GM12878 (cell line): ENCODE results near the gene ELMO2. TPM values are rescaled to one million over a fixed set of nuclear protein-coding genes. Genes with fewer than 3 reads are reported as not detected.

Experiments
- ATAC-seq: fragments of 200-7000 bp; cut with Tn5 transposase; 3 replicates; pipeline ENCODE4 v1.9.1; 2020; ENCODE audit warnings: mild to moderate bottlenecking, moderate library complexity
- BruUV-seq: library from RNA; stranded (reverse); fragments of 400-500 nt; replicated peaks from 2 replicates; lab custom pipeline; 2021; lab: Mats Ljungman, UMichigan
- CTCF ChIA-PET: fragments of 300-600 bp; sonication (Branson Sonifier 250); formaldehyde crosslinking; extraction: SDS; loops from one replicate; lab custom pipeline; 2021; ENCODE audit warnings: inconsistent platforms; lab: Yijun Ruan, JAX
- POLR2A ChIA-PET: fragments of 350-600 bp; formaldehyde crosslinking; extraction: SDS; loops from one replicate; lab custom pipeline; 2021; ENCODE audit warnings: inconsistent platforms; lab: Charles Lee
- RAD21 ChIA-PET: fragments of 300-600 bp; sonication (Branson Sonifier 250); formaldehyde crosslinking; loops from one replicate; lab custom pipeline; 2023; ENCODE audit warnings: antibody characterized with exemption; ENCODE audit not compliant: unreplicated experiment; lab: Charles Lee
- SMC1A ChIA-PET: fragments of 300-600 bp; sonication (Branson Sonifier 250); formaldehyde crosslinking; loops from one replicate; lab custom pipeline; 2023; ENCODE audit not compliant: unreplicated experiment, uncharacterized antibody; lab: Charles Lee
- DNase-seq: peaks from one replicate; pipeline ENCODE4 v3.0.0-alpha.2; 2011; ENCODE audit warnings: low read depth, low spot score
- FAIRE-seq: peaks from 3 replicates; lab custom pipeline; 2011; peaks lifted over from hg19 to GRCh38; lab: Jason Lieb, UNC
- H2AFZ ChIP-seq: 2 replicates; pipeline ENCODE4 v1.6.0; 2011; ENCODE audit warnings: low read depth, low read length, control low read depth; ENCODE audit not compliant: control insufficient read depth
- H3K27ac ChIP-seq: 2 replicates; pipeline ENCODE4 v1.5.1; 2011; ENCODE audit warnings: control low read depth; ENCODE audit not compliant: control insufficient read depth, insufficient read depth
- H3K27me3 ChIP-seq, 2 experiments: replicated peaks in 1 of 2; 2 replicates each; pipeline versions ENCODE4 v1.6.0 to v1.6.1; 2011; ENCODE audit warnings: low read length in 1 of 2; ENCODE audit not compliant: control insufficient read depth in 2 of 2, insufficient read depth in 2 of 2
- H3K36me3 ChIP-seq, 2 experiments: 2 replicates each; pipeline ENCODE4 v1.5.1; 2011; ENCODE audit warnings: low read length in 1 of 2; ENCODE audit not compliant: control insufficient read depth in 2 of 2, insufficient read depth in 2 of 2
- H3K4me1 ChIP-seq: 2 replicates; pipeline ENCODE4 v1.6.1; 2011; ENCODE audit warnings: mild to moderate bottlenecking, low read length, moderate library complexity, mixed read lengths; ENCODE audit not compliant: control insufficient read depth, insufficient read depth
- H3K4me2 ChIP-seq: 2 replicates; pipeline ENCODE4 v1.6.0; 2011; ENCODE audit warnings: control low read depth; ENCODE audit not compliant: control insufficient read depth, insufficient read depth
- H3K4me3 ChIP-seq: fragments of 200-600 bp; sonication (generic); 2 replicates; pipeline ENCODE4 v1.5.1; 2016
- H3K79me2 ChIP-seq: 2 replicates; pipeline ENCODE4 v1.6.0; 2011; ENCODE audit warnings: low read length; ENCODE audit not compliant: control insufficient read depth, insufficient read depth
- H3K9ac ChIP-seq: 2 replicates; pipeline ENCODE4 v1.8.0; 2011; ENCODE audit warnings: low read length, control low read depth, mixed read lengths; ENCODE audit not compliant: control insufficient read depth, insufficient read depth
- H3K9me3 ChIP-seq: replicated peaks from 3 replicates; pipeline ENCODE4 v1.5.1; 2011; ENCODE audit warnings: mild to moderate bottlenecking, low read length; ENCODE audit not compliant: control insufficient read depth, insufficient read depth
- H4K20me1 ChIP-seq: 2 replicates; pipeline ENCODE4 v1.6.0; 2011; ENCODE audit not compliant: control insufficient read depth, insufficient read depth
- BACH1 ChIP-seq: fragments of 450-650 bp; IDR thresholded peaks from 2 replicates; pipeline ENCODE4 v1.6.1; 2017; ENCODE audit warnings: mild to moderate bottlenecking, borderline replicate concordance
- CBX5 ChIP-seq: sonication (generic); IDR thresholded peaks from 2 replicates; pipeline ENCODE4 v1.6.1; 2016; ENCODE audit warnings: low read depth, moderate library complexity, mild to moderate bottlenecking, inconsistent platforms
- ESRRA ChIP-seq: IDR thresholded peaks from 2 replicates; pipeline ENCODE4 v1.6.1; 2012; ENCODE audit warnings: mild to moderate bottlenecking, low read length, improper control_type of control experiment
- GABPA ChIP-seq: IDR thresholded peaks from 2 replicates; pipeline ENCODE4 v1.6.1; 2014; ENCODE audit warnings: antibody characterized with exemption, low read depth, mild to moderate bottlenecking, inconsistent platforms
- GATAD2B ChIP-seq: fragments of 450-650 bp; conservative IDR thresholded peaks from 2 replicates; pipeline ENCODE4 v1.6.1; 2017; ENCODE audit warnings: low read depth, mild to moderate bottlenecking, moderate library complexity
- HDAC6 ChIP-seq: fragments of 200-600 bp; sonication (generic); IDR thresholded peaks from one replicate; pipeline ENCODE4 v1.8.0; 2017; ENCODE audit warnings: antibody characterized with exemption; ENCODE audit not compliant: unreplicated experiment
- IRF3 ChIP-seq: fragments of 450-650 bp; IDR thresholded peaks from 2 replicates; pipeline ENCODE4 v1.6.1; 2014; ENCODE audit warnings: mild to moderate bottlenecking
- JUNB ChIP-seq: IDR thresholded peaks from 2 replicates; pipeline ENCODE4 v1.6.1; 2016; ENCODE audit warnings: antibody characterized with exemption, mild to moderate bottlenecking
- MEF2B ChIP-seq: fragments of 450-650 bp; IDR thresholded peaks from 2 replicates; pipeline ENCODE4 v1.6.1; 2018; ENCODE audit warnings: mild to moderate bottlenecking, moderate library complexity; ENCODE audit not compliant: partially characterized antibody, poor library complexity, severe bottlenecking
- MYB ChIP-seq: fragments of 150-350 bp; IDR thresholded peaks from 2 replicates; pipeline ENCODE4 v1.6.1; 2014; ENCODE audit warnings: mild to moderate bottlenecking, low read depth, low read length, borderline replicate concordance
- NFYB ChIP-seq: IDR thresholded peaks from 2 replicates; pipeline ENCODE4 v1.6.1; 2011; ENCODE audit warnings: low read depth, mild to moderate bottlenecking, low read length, improper control_type of control experiment, moderate library complexity; ENCODE audit not compliant: insufficient read depth
- SPI1 ChIP-seq: IDR thresholded peaks from 2 replicates; pipeline ENCODE4 v1.6.1; 2011; ENCODE audit warnings: low read depth, mild to moderate bottlenecking, low read length, moderate library complexity, borderline replicate concordance; ENCODE audit not compliant: insufficient read depth
- SREBF1 ChIP-seq: IDR thresholded peaks from 2 replicates; pipeline ENCODE4 v1.6.1; 2012; ENCODE audit warnings: mild to moderate bottlenecking, low read length
- ZBED1 ChIP-seq: IDR thresholded peaks from 2 replicates; pipeline ENCODE4 v1.6.1; 2016; ENCODE audit warnings: borderline replicate concordance
- ZNF217 ChIP-seq: fragments of 450-650 bp; IDR thresholded peaks from 2 replicates; pipeline ENCODE4 v1.6.1; 2017; ENCODE audit warnings: antibody characterized with exemption, mild to moderate bottlenecking
- WGBS: methylation state at CpG from one replicate; pipeline ENCODE4 v1.1.6; 2016; ENCODE audit warnings: low lambda C conversion rate; ENCODE audit not compliant: insufficient replicate concordance, insufficient coverage; ENCODE audit errors: missing lambda C conversion rate; 5-methylcytosine and 5-hydroxymethylcytosine counted together
- in situ Hi-C: fragments of 300-500 bp; cut with MboI; formaldehyde crosslinking; loops from 9 replicates; pipeline ENCODE4 v1.14.3; 2018; ENCODE audit warnings: mixed read lengths
- intact Hi-C: fragments of 100-400 bp; cut with micrococcal nuclease; formaldehyde crosslinking; loops from one replicate; pipeline ENCODE4 v1.14.2; 2022; ENCODE audit not compliant: unreplicated experiment
- polyA plus RNA-seq, 11 experiments: library from polyadenylated mRNA; depleted of rRNA in 4 of 11; unstranded in 6 of 11; stranded (reverse) in 5 of 11; fragments of >200 nt; fragmentation: Nextera tagmentation in 4 of 11; fragmentation: Illumina TruSeq in 1 of 11; extraction: Ambion mirVana in 4 of 11; extraction: Trizol in 1 of 11; gene quantifications; 1 replicate in 1 of 11; 2 replicates in 10 of 11; pipeline versions ENCODE4 v1.2.1 to v1.2.3, GENCODE V29; 2011 to 2016; ENCODE audit warnings: inconsistent platforms in 2 of 11, missing spikeins in 2 of 11, low read depth in 1 of 11
- total RNA-seq, 4 experiments: library from RNA; depleted of rRNA in 3 of 4; stranded (reverse); fragments of >200 nt in 3 of 4; fragmentation: Illumina TruSeq in 1 of 4; extraction: Trizol in 1 of 4; gene quantifications; 2 replicates each; pipeline versions ENCODE4 v1.2.1 to v1.2.3, GENCODE V29; 2013 to 2021

The ELMO2 gene
- total and polyA plus RNA-seq, 10 of the 15 experiments (the other 5 are each of a cell fraction or from before 2014, with no cell fraction given), result 14.2 to 40.2 (median 37.6) TPM

DNA sequence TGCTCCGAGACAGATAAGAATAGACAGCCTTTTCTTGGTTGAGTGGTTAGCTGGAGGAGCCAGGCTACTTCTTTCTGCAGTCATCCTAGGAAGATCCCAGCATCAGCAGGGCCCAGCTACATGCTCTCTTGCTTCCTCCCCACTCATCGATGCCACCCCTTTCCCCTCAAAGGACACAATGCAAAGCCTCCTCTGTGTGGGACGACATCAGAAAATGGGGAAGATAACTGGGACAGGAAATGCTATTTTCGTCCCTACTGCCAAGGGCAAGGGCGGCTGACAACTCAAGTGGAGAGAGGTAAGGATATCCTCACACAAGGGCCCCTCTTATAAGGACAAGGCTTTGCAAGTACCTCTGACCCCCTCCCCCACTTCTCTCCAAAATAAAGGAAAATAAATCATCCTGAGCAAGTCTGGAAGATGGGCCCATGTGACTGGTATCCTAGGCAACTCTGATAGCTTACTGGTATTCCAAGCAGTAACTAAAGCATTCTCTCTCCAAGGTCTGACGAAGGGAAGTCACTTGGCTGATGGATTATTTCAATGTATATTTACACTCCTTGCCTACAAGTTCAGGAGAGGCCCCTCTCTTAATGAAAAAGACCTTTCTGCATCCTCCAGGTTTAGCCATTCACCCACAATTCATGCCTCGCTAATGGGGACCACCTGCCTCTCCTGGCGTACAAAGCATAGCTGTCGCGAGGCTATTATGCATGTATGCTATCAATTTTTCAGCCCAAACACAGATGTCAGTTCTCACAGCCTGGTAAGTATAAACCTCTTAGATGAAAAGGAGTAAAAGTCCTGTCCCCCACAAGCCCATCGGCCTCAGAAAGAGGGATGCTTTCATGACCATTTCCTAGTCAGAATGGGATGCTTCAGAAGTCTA is 11.3 kb downstream of the ELMO2 start:
- Histone ChIP-seq H4K20me1 (no peaks in the 10 kb centered on the region; the same call in 1 of the 2 replicates), H3K79me2 (peaks cover 10% of the 10 kb centered on the region), H3K9ac (no peak overlapping the region), H3K4me1 (peaks cover 4% of the 10 kb centered on the region), H2AFZ (no peak overlapping the region), H3K9me3 (no peaks in the 10 kb centered on the region), H3K4me2 (no peak overlapping the region), H3K4me3 (no peak overlapping the region), H3K27me3 (no peaks in the 10 kb centered on the region), H3K27ac (no peak overlapping the region), H3K36me3 (peaks cover 6 to 17% of the 10 kb centered on the region in 2 experiments)
- DNase-seq, result no peak
- FAIRE-seq, result peak; percentile 70
- WGBS, result 77% methylated on average over 11 of the region's 11 CpGs
- intact Hi-C loops (no loop called here), in situ Hi-C loops (no loop called here)
- no TSS peak for BruUV-seq
- RAD21 ChIA-PET, result no interaction called here
- POLR2A ChIA-PET, result no interaction called here
- no peak for ATAC-seq
- SMC1A ChIA-PET, result interaction anchor here (1.7 kb wide), 1 partner anchor 12 kb away, joined by 3 read pairs; the partner anchor contains the start of gene ELMO2
- CTCF ChIA-PET, result interaction anchor here (0.8 kb wide), 1 partner anchor 382 kb away, joined by 3 read pairs; no protein-coding TSS in a partner anchor
- TF ChIP-seq ESRRA (no peak), SREBF1 (no peak), ZBED1 (no peak), HDAC6 (no peak), GATAD2B (no peak), JUNB (no peak)

DNA sequence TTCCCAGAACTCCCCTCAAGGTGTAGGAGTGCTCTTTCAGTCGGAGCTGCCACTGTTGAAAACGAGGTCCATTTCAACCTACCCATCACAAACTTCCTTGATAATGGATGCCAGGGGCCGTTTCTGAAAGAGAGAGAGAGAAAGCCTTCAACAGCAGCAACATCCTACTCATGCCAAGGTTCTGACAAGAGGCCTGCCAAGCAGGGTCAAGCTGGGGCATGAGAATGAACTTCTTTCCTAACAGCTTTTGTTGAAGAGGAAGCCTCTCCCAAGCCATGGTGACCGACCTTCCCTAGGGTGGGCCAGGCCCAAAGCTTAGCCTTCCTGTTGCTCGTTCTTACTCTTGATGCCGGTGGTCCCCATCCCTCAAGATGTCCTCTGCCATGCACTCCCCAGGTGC is 12.4 kb downstream of the ELMO2 start:
- ChIA-PET RAD21 (no interaction called here), CTCF (no interaction called here), SMC1A (interaction anchor here (1.7 kb wide), 1 partner anchor 13 kb away, joined by 3 read pairs; the partner anchor contains the start of gene ELMO2), POLR2A (no interaction called here)
- FAIRE-seq, result no peak
- H2AFZ ChIP-seq, result no peak overlapping the region
- peaks cover 1% of the 10 kb centered on the region; the same call in 1 of the 2 replicates for H3K4me1 ChIP-seq
- no peak overlapping the region for H3K4me2 ChIP-seq
- H4K20me1 ChIP-seq, result no peaks in the 10 kb centered on the region; the same call in 1 of the 2 replicates
- peaks cover 6 to 16% of the 10 kb centered on the region in 2 experiments for H3K36me3 ChIP-seq
- 71% methylated on average over 6 of the region's 6 CpGs for WGBS
- intact Hi-C loops (no loop called here), in situ Hi-C loops (no loop called here)
- peaks cover 1% of the 10 kb centered on the region for H3K79me2 ChIP-seq
- H3K9me3 ChIP-seq, result no peaks in the 10 kb centered on the region
- no peak overlapping the region for H3K27ac ChIP-seq
- BruUV-seq, result no TSS peak
- H3K27me3 ChIP-seq, result no peaks in the 10 kb centered on the region
- ATAC-seq, result no peak
- no peak overlapping the region for H3K4me3 ChIP-seq
- no peak for DNase-seq
- H3K9ac ChIP-seq, result no peak overlapping the region
- TF ChIP-seq IRF3 (no peak), ZNF217 (no peak), NFYB (no peak), BACH1 (no peak), MYB (no peak), CBX5 (no peak), GABPA (no peak), SPI1 (no peak), MEF2B (no peak)
